Ovary (tissue), 9 donors: ENCODE data around the gene FAM222A. TPM values are rescaled to one million over a fixed set of nuclear protein-coding genes. Genes with fewer than 3 reads are reported as not detected.
A peak's percentile ranks its signal among the peaks of the same experiment; 100 is the strongest.

Source experiments
- DNase-seq, 5 donors: peaks; one replicate each; pipeline ENCODE4 v3.0.0-alpha.2; 2019 to 2020
- H3K27ac ChIP-seq, 2 donors: fragments of 200-600 bp; one replicate each; pipeline versions ENCODE4 v1.5.1 to v1.8.0; 2019 to 2022
- H3K27me3 ChIP-seq: fragments of 200-600 bp; one replicate; pipeline ENCODE4 v1.8.0; 2022
- H3K36me3 ChIP-seq: fragments of 200-600 bp; sonication (generic); one replicate; pipeline ENCODE4 v1.5.1; 2019
- H3K4me1 ChIP-seq: one replicate; pipeline ENCODE4 v1.8.1; 2013; ENCODE audit warnings: mild to moderate bottlenecking, moderate library complexity; ENCODE audit not compliant: insufficient read depth
- H3K4me3 ChIP-seq: fragments of 200-600 bp; sonication (generic); one replicate; pipeline ENCODE4 v1.5.1; 2017
- H3K9me3 ChIP-seq, 2 donors: fragments of 200-600 bp in 1 of 2; sonication (generic) in 1 of 2; one replicate each; pipeline versions ENCODE4 v1.5.1 to v1.8.1; 2013 to 2019; ENCODE audit warnings: mild to moderate bottlenecking in 1 of 2, moderate library complexity in 1 of 2
- EP300 ChIP-seq: sonication (generic); formaldehyde crosslinking; IDR thresholded peaks from one replicate; pipeline ENCODE4 v1.6.1; 2017; ENCODE audit warnings: antibody characterized with exemption
- POLR2A ChIP-seq: fragments of 450-650 bp; IDR thresholded peaks from one replicate; pipeline ENCODE4 v1.6.1; 2017; ENCODE audit warnings: antibody characterized with exemption, mild to moderate bottlenecking, moderate library complexity
- WGBS, 3 donors: extraction: QIAGEN DNeasy Blood & Tissue Kit in 1 of 3; methylation state at CpG; one replicate each; pipeline versions ENCODE4 v1.1.5 to v1.1.7; 2013 to 2017; 5-methylcytosine and 5-hydroxymethylcytosine counted together
- intact Hi-C, 4 donors: fragments of 100-400 bp; cut with DNase I; formaldehyde crosslinking; loops; one replicate each; pipeline versions ENCODE4 v1.11.0 to v1.15.1; 2022 to 2023
- polyA plus RNA-seq, 2 donors: library from polyadenylated mRNA; stranded (reverse); fragments of 200-250 nt in 1 of 2; fragments of 350-450 nt in 1 of 2; fragmentation: Illumina TruSeq in 1 of 2; extraction: RNeasy Lipid Tissue Mini Kit (QIAGEN cat#74804) in 1 of 2; gene quantifications; one replicate each; pipeline ENCODE4 v1.2.3, GENCODE V29; 2013 to 2014
- total RNA-seq, 7 donors: library from RNA; depleted of rRNA in 2 of 7; stranded (reverse); fragments of >200 nt in 2 of 7; fragmentation: NEBNext Ultra II Directional in 3 of 7; extraction: Animal tissue kit (Norgen Biotek cat#: 25700) in 3 of 7; gene quantifications; one replicate each; pipeline versions ENCODE4 v1.1.0 to v1.2.4, GENCODE V29; 2016 to 2023
- TF ChIP-seq, protein P1 (sequence below), 3 donors: fragments of 450-650 bp in 2 of 3; fragments of 200-600 bp in 1 of 3; IDR thresholded peaks; one replicate each; pipeline versions ENCODE4 v1.5.1 to v1.8.0; 2016 to 2022; ENCODE audit warnings: antibody characterized with exemption in 3 of 3, mild to moderate bottlenecking in 1 of 3
- donor health status: DM: no; HTN: no; CAD: no; lungs with moderate emphysema.
- donor health status: DM: no; HTN: no; CAD: no.
- donor health status: Bipolar disorder and iron deficiency.
- donor health status: DM: yes; HTN: yes; CAD: no.
- donor health status: DM: no; HTN: no; CAD: no.
- donor health status: DM: yes; HTN: yes; CAD: no.

Gene FAM222A
- total and polyA plus RNA-seq, 9 donors, result 4.8 to 28.4 (median 13.7) TPM

DNA sequence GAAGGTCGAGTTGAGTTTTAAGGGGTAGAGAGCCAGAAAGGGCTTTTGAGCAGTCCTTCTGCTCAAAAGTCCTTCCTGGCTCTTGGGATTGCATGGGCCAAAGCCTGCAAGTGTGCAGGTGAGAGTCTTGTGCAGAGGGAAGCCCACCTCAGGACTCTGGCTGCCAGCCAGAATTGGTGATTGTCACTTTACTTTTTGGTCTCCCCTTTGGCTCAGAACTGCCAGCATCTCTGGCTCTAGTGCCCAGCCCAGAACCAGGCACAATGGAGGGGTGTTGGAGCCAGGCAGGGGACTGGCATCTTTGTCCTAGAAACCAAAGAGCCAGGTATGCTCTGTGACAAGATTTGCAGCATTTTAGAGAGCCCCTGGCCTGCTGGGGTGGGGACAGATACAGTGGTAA is 23.5 kb downstream of the FAM222A start:
- H3K36me3 ChIP-seq, result no peaks in the 10 kb centered on the region
- H3K4me1 ChIP-seq, result peaks cover 2% of the 10 kb centered on the region
- intact Hi-C loops, result no loop called here
- H3K9me3 ChIP-seq, result no peaks in the 10 kb centered on the region
- peak in 4 of 5 donors; percentile 12 to 26 (median 16) for DNase-seq
- H3K4me3 ChIP-seq, result no peak overlapping the region
- no peaks in the 10 kb centered on the region for H3K27me3 ChIP-seq
- WGBS, 3 donors, result 30 to 53% (median 38%) methylated on average over 1 of the region's 1 CpG
- H3K27ac ChIP-seq, result no peak overlapping the region
- TF ChIP-seq EP300 (no peak), POLR2A (no peak)
- TF ChIP-seq, protein P1, sequence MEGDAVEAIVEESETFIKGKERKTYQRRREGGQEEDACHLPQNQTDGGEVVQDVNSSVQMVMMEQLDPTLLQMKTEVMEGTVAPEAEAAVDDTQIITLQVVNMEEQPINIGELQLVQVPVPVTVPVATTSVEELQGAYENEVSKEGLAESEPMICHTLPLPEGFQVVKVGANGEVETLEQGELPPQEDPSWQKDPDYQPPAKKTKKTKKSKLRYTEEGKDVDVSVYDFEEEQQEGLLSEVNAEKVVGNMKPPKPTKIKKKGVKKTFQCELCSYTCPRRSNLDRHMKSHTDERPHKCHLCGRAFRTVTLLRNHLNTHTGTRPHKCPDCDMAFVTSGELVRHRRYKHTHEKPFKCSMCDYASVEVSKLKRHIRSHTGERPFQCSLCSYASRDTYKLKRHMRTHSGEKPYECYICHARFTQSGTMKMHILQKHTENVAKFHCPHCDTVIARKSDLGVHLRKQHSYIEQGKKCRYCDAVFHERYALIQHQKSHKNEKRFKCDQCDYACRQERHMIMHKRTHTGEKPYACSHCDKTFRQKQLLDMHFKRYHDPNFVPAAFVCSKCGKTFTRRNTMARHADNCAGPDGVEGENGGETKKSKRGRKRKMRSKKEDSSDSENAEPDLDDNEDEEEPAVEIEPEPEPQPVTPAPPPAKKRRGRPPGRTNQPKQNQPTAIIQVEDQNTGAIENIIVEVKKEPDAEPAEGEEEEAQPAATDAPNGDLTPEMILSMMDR (IDR thresholded peaks at IDR 0.05), result no peak

DNA sequence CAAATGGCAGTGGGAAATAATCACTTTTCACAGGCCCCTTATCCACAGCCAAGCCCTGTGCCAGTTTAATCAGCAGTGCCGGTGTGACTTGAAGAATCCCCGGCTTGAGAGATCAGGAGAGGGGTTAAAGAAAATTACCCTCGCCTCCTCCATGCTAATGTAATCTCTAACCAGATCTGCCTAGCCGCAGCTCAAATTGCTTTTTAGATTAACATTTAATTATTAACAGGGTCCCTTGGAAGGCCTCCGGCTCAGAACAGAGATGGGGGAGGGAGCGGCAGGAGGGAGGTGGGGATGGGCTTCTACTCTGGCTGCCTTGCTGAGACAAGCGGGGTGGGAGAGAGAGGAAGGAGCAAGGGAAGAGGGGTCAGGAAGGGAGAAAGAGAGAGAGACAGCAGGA is 24.0 kb downstream of the FAM222A start:
- no peaks in the 10 kb centered on the region for H3K27me3 ChIP-seq
- no peak overlapping the region for H3K27ac ChIP-seq
- peaks cover 2% of the 10 kb centered on the region for H3K4me1 ChIP-seq
- H3K4me3 ChIP-seq, result no peak overlapping the region
- 87 to 92% (median 89%) methylated on average over 7 of the region's 7 CpGs for WGBS, 3 donors
- H3K36me3 ChIP-seq, result no peaks in the 10 kb centered on the region
- DNase-seq, result peak in 1 of 5 donors; percentile 4
- intact Hi-C loops, result no loop called here
- H3K9me3 ChIP-seq, result no peaks in the 10 kb centered on the region
- TF ChIP-seq POLR2A (no peak), EP300 (no peak)
- TF ChIP-seq, protein P1 (IDR thresholded peaks at IDR 0.05), result no peak

DNA sequence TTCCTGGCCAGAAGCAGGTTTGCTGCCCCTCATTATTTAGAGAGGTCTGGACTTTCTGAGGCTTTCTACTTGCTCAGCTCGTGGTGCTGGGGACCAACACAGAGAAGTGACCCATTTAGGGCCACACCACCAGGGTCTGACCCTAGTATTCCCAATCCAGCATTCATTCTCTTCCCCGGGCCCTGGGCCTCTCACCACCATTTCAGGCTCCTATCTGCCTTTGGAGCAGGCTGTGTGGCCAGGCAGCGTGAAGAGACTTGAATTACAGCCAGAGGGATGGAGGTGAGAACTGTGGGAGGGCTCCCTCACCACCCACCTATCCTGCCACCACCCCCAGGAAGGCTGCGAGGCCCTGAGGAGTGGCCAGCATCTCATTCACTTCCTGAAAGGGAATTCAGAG is 24.6 kb downstream of the FAM222A start:
- WGBS, 3 donors, result 80 to 85% (median 84%) methylated on average over 4 of the region's 4 CpGs
- DNase-seq, result peak in 3 of 5 donors; percentile 8 to 13 (median 11)
- H3K27me3 ChIP-seq, result no peaks in the 10 kb centered on the region

DNA sequence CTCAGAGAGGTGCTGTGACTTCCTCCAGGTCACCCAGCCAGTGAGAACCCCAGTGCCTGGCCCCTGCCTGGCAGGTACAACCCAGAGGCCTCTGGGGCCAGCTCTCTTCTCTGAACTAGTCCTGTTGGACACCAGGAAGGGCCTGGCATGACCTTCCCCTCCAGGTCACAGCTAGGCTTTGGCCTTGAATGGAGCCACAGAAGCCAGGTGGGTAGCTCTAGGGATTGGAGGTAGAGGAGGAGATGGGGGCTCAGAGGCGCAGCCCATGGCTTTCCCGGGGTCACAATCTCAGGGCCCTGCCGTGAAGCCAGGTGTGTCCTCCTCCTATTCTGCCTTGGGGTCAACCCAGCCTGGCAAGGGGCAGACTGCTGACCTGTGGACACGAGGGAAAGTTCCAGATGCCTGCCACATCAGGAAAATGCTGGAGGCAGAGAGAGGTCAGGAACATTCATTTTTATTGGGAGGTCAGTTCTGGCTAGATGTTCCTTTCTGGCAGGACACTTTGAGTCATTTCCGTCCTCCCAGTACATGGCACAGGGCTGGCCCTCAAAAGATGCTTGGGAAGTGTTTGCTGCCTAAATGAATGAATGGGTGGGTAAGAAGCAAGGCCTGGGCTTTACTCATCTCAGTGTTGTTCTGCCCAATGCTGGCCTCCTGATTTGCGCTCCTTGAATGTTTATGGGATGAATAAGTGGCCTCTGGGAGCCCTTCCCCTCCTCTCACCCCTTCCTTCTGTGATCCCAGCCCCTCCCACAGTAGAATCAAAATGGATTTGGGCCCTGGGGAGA is 25.4 kb downstream of the FAM222A start:
- Histone ChIP-seq H3K4me1 (peaks cover 2% of the 10 kb centered on the region), H3K36me3 (no peaks in the 10 kb centered on the region), H3K27ac (no peak overlapping the region), H3K9me3 (no peaks in the 10 kb centered on the region), H3K27me3 (no peaks in the 10 kb centered on the region), H3K4me3 (no peak overlapping the region)
- peak in 4 of 5 donors; percentile 10 to 21 (median 12) for DNase-seq
- WGBS, 3 donors, result 87 to 91% (median 87%) methylated on average over 6 of the region's 6 CpGs
- intact Hi-C loops, result no loop called here
- TF ChIP-seq POLR2A (no peak), EP300 (no peak)
- TF ChIP-seq, protein P1 (IDR thresholded peaks at IDR 0.05), result no peak

More for the DNA sequence above, 24.6 kb downstream of the FAM222A start:
- H3K4me1 ChIP-seq, result peaks cover 2% of the 10 kb centered on the region
- H3K9me3 ChIP-seq, result no peaks in the 10 kb centered on the region
- H3K4me3 ChIP-seq, result no peak overlapping the region
- no peak for TF ChIP-seq EP300
- TF ChIP-seq, protein P1 (IDR thresholded peaks at IDR 0.05), result no peak
- TF ChIP-seq POLR2A, result no peak
- intact Hi-C loops, result no loop called here
- no peak overlapping the region for H3K27ac ChIP-seq
- H3K36me3 ChIP-seq, result no peaks in the 10 kb centered on the region
